Mammary epithelial cell (primary cell): ENCODE results near the gene SHB.

Source experiments
- EZH2 ChIP-seq: IDR thresholded peaks from 2 replicates; pipeline ENCODE4 v1.6.1; 2012; ENCODE audit warnings: low read length, inconsistent platforms, borderline replicate concordance
- TF ChIP-seq, protein P1 (sequence below), 2 donors: IDR thresholded peaks in 1 of 2; conservative IDR thresholded peaks in 1 of 2; 2 replicates each; pipeline ENCODE4 v1.5.1; 2011 to 2012; ENCODE audit warnings: inconsistent platforms in 2 of 2, low read length in 2 of 2, mild to moderate bottlenecking in 2 of 2, control low read depth in 1 of 2, low read depth in 1 of 2; ENCODE audit not compliant: insufficient read depth in 1 of 2; ENCODE audit errors: extremely low read depth in 1 of 2

DNA sequence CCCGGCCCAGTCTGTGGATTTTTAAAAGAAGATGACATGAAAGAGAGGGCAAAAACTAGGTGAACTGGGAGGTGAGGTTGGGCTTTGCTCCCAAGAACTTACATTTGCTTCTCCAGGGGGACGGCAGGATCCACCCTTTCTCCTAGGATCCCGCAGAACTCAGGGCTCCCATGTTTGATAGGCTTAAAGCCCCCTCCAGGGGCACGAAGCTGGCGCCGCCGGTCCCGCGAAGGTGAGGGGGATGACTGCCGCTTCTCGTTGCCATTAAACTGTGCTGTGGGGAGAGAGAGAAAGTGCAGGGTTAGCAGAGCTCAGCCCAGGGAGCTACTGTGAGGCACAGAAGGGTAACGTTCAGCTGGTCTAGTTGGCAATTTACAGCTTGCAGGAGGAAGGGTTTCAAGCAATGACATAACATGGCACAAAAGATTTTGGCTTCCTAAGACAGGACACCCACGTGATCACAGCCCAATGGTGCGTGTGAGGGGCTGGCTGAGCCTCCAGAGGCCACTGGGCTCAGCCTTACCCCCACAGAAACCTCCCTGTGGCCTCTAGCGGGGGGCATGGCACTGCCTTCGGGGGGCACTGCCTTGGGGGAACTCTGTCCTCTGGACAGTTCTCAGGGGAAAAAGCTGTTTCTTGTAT is 113.1 kb downstream of the SHB start:
- TF ChIP-seq, protein P1, sequence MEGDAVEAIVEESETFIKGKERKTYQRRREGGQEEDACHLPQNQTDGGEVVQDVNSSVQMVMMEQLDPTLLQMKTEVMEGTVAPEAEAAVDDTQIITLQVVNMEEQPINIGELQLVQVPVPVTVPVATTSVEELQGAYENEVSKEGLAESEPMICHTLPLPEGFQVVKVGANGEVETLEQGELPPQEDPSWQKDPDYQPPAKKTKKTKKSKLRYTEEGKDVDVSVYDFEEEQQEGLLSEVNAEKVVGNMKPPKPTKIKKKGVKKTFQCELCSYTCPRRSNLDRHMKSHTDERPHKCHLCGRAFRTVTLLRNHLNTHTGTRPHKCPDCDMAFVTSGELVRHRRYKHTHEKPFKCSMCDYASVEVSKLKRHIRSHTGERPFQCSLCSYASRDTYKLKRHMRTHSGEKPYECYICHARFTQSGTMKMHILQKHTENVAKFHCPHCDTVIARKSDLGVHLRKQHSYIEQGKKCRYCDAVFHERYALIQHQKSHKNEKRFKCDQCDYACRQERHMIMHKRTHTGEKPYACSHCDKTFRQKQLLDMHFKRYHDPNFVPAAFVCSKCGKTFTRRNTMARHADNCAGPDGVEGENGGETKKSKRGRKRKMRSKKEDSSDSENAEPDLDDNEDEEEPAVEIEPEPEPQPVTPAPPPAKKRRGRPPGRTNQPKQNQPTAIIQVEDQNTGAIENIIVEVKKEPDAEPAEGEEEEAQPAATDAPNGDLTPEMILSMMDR (conservative IDR thresholded peaks at IDR 0.05 in 1 of 2, IDR thresholded peaks at IDR 0.05 in 1 of 2; ENCODE audit: extremely low read depth in 1 of 2, insufficient read depth in 1 of 2, low read depth in 1 of 2, low read length in 2 of 2): no peak
- no peak for TF ChIP-seq EZH2
